Measurements from ENCODE around the gene RAB5B. TPM values are rescaled to one million over a fixed set of nuclear protein-coding genes. Genes with fewer than 3 reads are reported as not detected.

The RAB5B gene
- polyA plus RNA-seq, 1 donor (not counting 4 experiments of a cell fraction or from before 2014, with no cell fraction given), result 138 TPM

GRCh38 chr12:56037161-56037560 lies 63.3 kb downstream of the RAB5B start:
- DNase-seq (ENCODE audit: low read depth, low spot score) (no peak), FAIRE-seq (no peak)
- Histone ChIP-seq H3K9me3 (ENCODE audit: control insufficient read depth, low read depth, low read length) (no peaks in the 10 kb centered on the region), H3K79me2 (ENCODE audit: control insufficient read depth, insufficient read depth, low read length) (peaks cover 4% of the 10 kb centered on the region), H3K9ac (ENCODE audit: control insufficient read depth, extremely low read depth, insufficient read depth, low read length) (no peak overlapping the region), H3K4me1 (ENCODE audit: control insufficient read depth, extremely low read depth, insufficient read depth, low read length) (peaks cover 11% of the 10 kb centered on the region), H3K4me2 (ENCODE audit: control insufficient read depth, extremely low read depth, insufficient read depth, low read depth, low read length) (no peak overlapping the region), H2AFZ (ENCODE audit: control insufficient read depth, low read length) (no peak overlapping the region), H3K27ac (ENCODE audit: control insufficient read depth, insufficient read depth, low read length) (no peak overlapping the region), H3K4me3 (ENCODE audit: control insufficient read depth in 2 of 3, extremely low read depth in 1 of 3, insufficient read depth in 2 of 3, low read depth in 1 of 3, low read length in 3 of 3) (no peak overlapping the region), H3K36me3 (ENCODE audit: control insufficient read depth in 2 of 2, extremely low read depth in 1 of 2, insufficient read depth in 2 of 2, low read length in 2 of 2) (peaks cover 0 to 3% of the 10 kb centered on the region in 2 experiments), H3K9me1 (ENCODE audit: control insufficient read depth, extremely low read depth, insufficient read depth, low read length) (no peaks in the 10 kb centered on the region), H4K20me1 (ENCODE audit: control insufficient read depth, extremely low read depth, insufficient read depth, low read length) (no peaks in the 10 kb centered on the region), H3K27me3 (ENCODE audit: control insufficient read depth, extremely low read depth, insufficient read depth, low read length) (no peaks in the 10 kb centered on the region)
- TF ChIP-seq, protein P1, sequence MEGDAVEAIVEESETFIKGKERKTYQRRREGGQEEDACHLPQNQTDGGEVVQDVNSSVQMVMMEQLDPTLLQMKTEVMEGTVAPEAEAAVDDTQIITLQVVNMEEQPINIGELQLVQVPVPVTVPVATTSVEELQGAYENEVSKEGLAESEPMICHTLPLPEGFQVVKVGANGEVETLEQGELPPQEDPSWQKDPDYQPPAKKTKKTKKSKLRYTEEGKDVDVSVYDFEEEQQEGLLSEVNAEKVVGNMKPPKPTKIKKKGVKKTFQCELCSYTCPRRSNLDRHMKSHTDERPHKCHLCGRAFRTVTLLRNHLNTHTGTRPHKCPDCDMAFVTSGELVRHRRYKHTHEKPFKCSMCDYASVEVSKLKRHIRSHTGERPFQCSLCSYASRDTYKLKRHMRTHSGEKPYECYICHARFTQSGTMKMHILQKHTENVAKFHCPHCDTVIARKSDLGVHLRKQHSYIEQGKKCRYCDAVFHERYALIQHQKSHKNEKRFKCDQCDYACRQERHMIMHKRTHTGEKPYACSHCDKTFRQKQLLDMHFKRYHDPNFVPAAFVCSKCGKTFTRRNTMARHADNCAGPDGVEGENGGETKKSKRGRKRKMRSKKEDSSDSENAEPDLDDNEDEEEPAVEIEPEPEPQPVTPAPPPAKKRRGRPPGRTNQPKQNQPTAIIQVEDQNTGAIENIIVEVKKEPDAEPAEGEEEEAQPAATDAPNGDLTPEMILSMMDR (optimal IDR thresholded peaks at IDR 0.05 in 1 of 3, IDR thresholded peaks at IDR 0.05 in 1 of 3, conservative IDR thresholded peaks at IDR 0.05 in 1 of 3; ENCODE audit: extremely low read depth in 1 of 3, insufficient read depth in 2 of 3, low read length in 3 of 3), result no peak
- TF ChIP-seq EZH2 (IDR thresholded peaks at IDR 0.05; ENCODE audit: low read length), result no peak
- dilution Hi-C loops (cut with MboI; ENCODE audit: extremely low pct_ligation_motif_present, low sequenced_read_pairs), result no loop called here

GRCh38 chr12:56038022-56038655 lies 64.3 kb downstream of the RAB5B start:
- Histone ChIP-seq H3K79me2 (ENCODE audit: control insufficient read depth, insufficient read depth, low read length) (peaks cover 14% of the 10 kb centered on the region), H3K9me3 (ENCODE audit: control insufficient read depth, low read depth, low read length) (no peaks in the 10 kb centered on the region), H2AFZ (ENCODE audit: control insufficient read depth, low read length) (no peak overlapping the region), H3K9ac (ENCODE audit: control insufficient read depth, extremely low read depth, insufficient read depth, low read length) (no peak overlapping the region), H3K36me3 (ENCODE audit: control insufficient read depth in 2 of 2, extremely low read depth in 1 of 2, insufficient read depth in 2 of 2, low read length in 2 of 2) (peaks cover 3 to 5% of the 10 kb centered on the region in 2 experiments), H3K27ac (ENCODE audit: control insufficient read depth, insufficient read depth, low read length) (no peak overlapping the region), H3K4me1 (ENCODE audit: control insufficient read depth, extremely low read depth, insufficient read depth, low read length) (peaks cover 11% of the 10 kb centered on the region), H3K4me2 (ENCODE audit: control insufficient read depth, extremely low read depth, insufficient read depth, low read depth, low read length) (no peak overlapping the region), H3K4me3 (ENCODE audit: control insufficient read depth in 2 of 3, extremely low read depth in 1 of 3, insufficient read depth in 2 of 3, low read depth in 1 of 3, low read length in 3 of 3) (no peak overlapping the region), H3K9me1 (ENCODE audit: control insufficient read depth, extremely low read depth, insufficient read depth, low read length) (no peaks in the 10 kb centered on the region), H3K27me3 (ENCODE audit: control insufficient read depth, extremely low read depth, insufficient read depth, low read length) (no peaks in the 10 kb centered on the region), H4K20me1 (ENCODE audit: control insufficient read depth, extremely low read depth, insufficient read depth, low read length) (peaks cover 2% of the 10 kb centered on the region)
- DNase-seq (ENCODE audit: low read depth, low spot score) (no peak), FAIRE-seq (no peak)
- TF ChIP-seq, protein P1 (optimal IDR thresholded peaks at IDR 0.05 in 1 of 3, IDR thresholded peaks at IDR 0.05 in 1 of 3, conservative IDR thresholded peaks at IDR 0.05 in 1 of 3; ENCODE audit: extremely low read depth in 1 of 3, insufficient read depth in 2 of 3, low read length in 3 of 3), result no peak
- no peak for TF ChIP-seq EZH2 (IDR thresholded peaks at IDR 0.05; ENCODE audit: low read length)
- dilution Hi-C loops (cut with MboI; ENCODE audit: extremely low pct_ligation_motif_present, low sequenced_read_pairs), result no loop called here

All from keratinocyte (primary cell).